KG1 (cell line): Measurements from ENCODE around the gene SRSF1.

Experiments used
- DNase-seq: peaks from one replicate; lab custom pipeline; 2025; lab: John Stamatoyannopoulos, UW

Gene SRSF1

DNA sequence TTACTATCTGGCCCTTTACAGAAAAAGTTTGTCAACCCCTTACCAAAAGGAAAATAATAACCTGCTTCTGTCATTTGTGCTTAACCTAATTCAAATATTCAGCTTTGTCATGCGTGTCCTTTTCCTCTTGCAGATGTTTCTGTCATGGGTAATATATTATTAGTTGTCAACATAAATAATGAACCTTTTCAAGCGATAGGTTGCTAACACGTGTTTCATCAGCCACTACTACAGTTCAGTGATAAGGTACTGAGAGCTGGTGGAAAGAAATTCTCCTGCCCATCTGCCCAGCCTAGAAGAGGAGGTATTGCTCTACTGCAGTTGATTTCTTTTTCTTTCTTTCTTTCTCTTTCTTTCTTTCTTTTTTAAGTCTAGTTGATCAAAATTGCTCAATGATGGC is 12.0 kb upstream of the SRSF1 start:
- DNase-seq: no peak

DNA sequence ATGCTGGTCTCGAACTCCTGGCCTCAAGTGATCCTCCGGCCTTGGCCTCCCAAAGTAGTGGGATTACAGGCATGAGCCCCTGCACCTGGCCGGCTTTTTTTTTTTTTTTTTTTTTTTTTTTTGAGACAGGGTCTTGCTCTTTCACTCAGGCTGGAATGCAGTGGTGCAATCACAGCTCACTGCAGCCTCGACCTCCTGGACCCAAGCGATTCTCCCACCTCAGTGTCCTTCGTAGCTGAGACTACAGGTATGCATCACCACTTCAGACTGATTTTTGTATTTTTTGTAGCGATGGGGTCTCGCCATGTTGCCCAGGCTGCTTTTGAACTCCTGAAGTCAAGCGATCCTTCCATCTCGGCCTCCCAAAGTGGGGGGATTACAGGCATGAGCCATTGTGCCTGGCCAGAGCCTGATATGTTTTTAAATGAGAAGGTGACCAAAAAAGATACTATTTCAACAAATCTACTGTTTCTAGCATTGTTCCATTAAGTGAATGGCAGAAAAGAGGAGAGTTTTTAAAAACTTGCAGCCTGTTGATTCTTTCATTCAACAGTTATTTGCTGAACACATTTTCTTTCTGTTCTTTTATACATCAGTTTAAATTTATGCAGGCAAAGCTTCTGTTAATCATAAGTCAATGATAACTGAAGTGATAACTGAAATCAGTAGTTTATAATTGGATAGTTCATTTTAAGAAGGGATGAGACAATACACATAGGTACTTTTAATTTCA is 3.2 kb upstream of the SRSF1 start:
- no peak for DNase-seq

DNA sequence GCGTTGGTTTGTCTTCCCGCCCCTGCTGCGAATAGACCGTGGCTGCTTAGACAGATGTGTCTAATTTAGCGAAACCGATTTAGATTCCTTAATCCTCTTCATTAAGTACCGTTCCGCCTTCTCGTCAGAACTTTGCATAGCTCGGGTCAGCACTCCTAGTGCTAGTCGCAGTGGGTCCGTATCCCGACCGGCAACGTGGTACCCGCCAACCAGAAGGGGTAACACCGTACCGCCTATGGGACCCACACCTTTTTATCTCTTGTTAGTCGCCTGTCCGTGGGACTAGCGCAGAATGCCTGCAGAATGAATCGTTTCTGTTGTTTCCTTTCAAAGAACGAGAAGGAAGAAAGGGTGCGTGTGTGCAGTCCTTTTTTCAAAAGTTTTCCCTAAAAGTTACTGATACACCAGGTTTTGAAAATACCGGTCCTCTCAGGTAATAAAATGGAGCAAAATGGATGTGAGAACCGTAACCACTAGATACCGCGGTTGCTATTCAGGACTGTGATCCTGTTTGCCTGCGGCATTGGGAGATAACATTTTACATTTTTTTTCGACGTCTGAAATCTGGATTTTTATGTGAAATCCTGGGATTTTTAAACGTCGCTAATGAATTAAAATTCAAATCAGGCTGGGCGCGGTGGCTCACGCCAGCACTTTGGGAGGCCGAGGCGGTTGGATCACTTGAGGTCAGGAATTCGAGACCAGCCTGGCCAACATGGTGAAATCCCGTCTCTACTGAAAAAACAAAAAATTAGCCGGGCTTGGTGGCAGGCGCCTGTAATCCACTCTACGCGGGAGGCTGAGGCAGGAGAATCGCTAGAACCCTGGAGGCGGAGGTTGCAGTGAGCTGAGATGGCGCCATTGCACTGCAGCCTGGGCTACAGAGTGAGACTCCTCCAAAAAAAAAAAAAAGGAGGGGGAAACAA is 998 bp upstream of the SRSF1 start:
- DNase-seq: no peak

DNA sequence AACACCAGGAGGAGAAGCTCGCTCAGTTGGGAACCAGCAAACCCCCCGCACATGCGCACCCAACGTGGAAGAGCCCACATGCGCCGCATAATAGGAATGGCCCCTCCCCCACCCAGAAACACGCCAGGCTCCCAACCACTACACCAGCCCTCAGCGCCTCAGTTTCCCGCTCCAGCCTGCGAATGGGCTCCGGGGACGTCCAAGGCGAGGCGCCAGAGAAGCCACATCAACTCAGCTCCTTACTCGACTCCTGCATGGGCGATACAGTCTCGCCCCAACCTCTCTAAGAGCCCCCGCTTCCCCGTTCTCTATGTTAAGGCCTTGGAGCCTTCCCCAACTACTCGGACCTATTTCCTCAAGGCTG is 504 bp downstream of the SRSF1 start:
- DNase-seq: peak; percentile 44

DNA sequence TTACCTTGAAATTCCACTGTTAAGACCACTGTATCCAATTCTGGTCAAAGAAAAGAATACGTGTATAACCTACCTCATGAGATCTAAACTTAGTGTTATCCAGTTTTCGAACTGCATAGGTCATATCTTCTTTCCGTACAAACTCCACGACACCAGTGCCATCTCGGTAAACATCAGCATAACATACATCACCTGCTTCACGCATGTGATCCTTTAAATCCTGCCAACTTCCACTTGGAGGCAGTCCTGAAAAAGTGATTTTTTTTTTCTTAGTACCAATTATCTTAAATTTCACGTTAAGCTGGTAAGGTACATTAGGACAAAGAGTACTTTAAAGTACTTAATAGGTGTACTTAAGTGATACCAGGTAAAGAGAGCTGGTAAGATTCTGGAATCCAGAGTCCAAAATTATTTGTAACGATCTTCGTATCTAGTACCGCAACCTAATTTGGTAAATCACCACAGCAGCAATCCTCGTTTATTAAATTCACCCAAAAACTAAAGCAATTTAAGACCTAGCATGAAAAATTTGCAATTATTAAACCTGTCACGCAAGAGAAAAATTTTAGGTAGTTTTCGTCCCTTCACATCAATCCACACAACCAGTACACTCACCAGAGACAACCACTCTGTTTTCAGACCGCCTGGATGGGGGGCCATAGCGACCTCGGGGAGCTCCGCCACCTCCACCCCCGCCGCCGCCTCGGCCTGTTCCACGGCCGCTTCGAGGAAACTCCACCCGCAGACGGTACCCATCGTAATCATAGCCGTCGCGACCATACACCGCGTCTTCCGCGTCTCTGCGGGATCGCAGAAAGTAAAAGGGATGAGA is 1.1 kb downstream of the SRSF1 start:
- DNase-seq: no peak

DNA sequence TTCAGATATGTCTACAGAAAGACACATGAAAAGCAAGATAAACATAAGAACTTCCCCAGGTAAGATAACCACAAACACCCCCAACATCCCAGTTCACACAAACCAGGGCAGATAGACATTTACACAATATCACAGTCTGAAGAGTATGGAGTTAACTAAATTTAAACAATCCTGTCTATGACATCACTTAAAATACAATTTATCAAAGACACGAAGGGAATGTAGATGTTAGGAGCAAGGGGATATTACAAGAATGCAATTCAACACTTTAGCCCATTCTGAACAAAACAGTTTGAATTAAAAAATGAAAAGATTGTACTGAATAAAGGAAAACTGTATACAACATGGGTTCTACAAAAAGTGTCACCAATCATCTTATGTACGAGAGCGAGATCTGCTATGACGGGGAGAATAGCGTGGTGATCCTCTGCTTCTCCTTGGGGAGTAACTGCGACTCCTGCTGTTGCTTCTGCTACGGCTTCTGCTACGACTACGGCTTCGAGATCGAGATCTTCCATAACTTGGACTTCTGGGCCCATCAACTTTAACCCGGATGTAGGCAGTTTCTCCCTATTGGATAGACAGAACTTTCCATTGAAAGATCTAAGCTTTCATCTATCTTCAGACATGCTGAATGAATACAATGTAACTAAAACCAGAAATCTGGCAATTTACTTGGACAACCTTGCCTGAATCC is 1.9 kb downstream of the SRSF1 start:
- DNase-seq: no peak

DNA sequence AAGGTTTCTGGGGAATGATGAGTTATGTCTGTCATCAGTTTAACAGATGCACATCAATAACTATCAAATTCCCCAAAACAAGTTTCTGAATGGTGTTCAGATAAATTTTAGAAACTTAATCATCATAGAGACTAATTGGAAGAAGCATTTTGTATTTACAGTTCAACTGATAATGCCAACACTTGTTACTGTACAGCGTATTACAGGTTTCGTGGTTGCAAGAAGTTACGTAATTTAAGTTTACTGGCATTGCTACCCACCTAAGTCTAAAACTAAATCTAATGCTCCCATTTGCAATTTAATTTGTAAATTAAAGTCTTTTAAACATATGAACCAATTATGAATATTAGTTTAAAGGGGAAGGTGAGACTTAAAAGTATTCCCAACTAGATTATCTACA is 3.0 kb downstream of the SRSF1 start:
- DNase-seq: no peak

DNA sequence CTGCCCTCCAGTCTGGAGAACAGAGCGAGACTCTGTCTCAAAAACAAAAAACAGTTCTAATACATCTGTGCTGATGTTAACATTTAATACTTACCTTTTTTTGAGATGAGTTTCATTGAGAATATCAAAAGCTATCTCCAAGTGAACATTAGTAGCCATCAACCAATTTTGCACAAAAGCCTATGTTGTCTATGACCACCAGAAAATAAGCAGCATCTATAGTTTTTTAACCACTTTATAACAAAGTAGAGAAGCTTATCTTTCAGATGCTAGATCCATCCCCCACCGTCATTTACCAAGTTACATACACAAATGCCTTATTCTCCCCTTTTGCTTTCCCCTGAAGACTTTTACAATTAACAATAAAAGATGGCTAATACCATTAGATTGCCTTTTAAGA is 4.1 kb downstream of the SRSF1 start:
- DNase-seq: no peak

DNA sequence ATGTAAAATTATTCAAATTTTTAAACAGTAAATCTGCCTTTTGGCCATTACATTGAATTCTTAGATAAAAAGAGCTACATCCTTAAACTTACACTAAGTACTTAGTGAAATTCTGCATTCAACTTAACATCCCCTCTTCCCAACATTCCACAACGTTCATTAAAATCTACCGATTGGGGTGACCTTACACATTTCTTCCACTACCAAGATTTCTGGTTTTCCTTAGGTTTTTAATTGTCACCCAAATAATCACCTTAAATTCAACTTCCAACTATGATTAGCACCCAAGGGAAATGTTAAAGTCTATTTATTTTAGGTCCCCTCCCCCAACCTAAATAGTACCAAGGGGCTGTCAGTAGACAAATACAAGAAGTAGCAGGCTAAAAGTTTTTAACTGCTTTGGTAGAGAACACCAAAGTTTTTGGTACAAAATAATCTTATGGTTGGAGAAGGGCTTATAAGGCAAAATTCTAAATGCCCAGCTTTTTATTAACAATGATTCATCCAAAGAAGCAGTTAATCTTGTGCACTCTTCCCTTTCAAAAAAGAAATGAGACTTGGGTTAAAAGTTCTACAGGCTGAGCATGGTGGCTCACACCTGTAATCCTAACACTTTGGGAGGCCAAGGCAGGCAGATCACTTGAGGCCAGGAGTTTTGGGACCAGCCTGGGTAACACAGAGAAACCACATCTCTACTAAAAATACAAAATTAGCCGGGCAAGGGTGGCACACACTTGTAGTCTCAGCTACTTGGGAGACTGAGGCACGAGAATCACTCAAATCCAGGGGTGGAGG is 4.7 kb downstream of the SRSF1 start:
- no peak for DNase-seq

DNA sequence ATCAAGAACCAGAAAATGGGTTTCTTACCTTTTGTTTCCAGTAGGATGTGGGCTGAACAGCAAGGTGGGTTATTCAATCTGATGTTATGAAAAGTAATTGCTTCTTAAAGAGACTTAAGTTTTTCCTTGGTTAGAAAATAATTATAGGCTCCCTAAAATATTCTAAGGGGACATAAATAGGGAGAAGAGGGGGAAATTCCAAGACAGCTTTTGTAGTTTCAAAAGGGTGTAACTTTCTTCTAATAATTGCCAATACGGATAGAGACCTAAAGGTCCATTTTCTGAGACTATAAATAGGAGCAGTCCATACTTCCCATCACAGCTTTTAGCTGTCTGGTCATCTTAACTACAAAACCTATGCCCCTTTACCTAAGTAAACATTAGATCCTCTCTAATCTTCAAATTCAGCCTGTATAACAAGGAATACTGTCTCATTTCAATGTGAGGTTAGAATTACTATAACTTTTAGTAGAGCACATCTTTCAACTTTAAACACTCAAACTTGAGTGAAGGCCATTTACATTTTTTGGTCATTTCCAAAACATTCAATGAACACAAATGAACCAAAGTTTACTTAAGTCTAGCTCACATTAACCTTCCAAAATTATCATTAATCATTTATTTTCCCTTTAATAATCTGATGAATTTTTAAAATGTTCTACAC is 5.5 kb downstream of the SRSF1 start:
- no peak for DNase-seq

DNA sequence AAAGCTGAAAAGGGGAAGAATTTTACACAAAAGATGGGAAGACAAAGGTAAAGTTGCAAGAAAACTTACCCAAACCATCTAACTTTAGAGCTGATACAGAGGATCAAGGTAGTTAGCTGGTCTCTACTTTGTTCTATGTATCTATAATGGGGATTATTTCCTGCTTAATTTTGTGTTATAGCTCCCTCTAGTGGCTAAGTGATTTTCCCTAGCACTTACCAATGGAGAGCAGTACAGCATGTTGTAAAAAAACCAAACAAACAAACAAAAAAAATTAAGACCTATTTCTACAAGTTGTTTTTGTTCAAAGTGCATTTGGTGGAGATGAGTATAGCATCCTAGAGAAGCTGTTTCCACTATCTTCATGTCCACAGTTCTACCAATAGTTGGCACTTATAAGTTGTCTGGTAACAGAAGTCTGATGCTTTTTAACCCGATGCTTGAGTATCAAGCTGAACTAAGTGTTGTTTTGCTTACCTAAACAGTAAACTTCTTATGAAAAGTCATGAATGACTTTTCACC is 7.5 kb downstream of the SRSF1 start:
- DNase-seq: peak; percentile 66

DNA sequence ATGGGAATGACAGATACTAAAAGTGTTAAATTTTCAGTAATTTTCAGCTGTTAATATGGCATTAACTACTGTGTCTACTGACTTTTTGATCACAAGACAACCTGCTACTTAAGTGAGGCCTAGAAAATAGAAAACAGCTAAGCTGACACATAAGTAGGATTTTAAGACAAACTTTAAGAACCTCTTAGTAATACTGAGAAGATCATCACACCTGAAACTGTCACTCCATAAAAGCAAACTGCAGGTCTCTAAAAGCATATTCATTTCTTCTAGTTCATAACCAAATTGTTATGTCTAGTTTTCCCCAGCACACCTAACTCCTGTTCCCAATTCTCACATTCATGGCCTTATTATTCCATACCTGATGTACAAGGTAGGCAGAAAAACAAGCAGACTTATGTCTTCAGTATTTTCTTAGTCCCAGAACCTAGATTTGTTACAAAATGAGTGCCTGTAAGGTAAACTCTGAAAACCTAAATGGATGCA is 8.0 kb downstream of the SRSF1 start:
- no peak for DNase-seq

DNA sequence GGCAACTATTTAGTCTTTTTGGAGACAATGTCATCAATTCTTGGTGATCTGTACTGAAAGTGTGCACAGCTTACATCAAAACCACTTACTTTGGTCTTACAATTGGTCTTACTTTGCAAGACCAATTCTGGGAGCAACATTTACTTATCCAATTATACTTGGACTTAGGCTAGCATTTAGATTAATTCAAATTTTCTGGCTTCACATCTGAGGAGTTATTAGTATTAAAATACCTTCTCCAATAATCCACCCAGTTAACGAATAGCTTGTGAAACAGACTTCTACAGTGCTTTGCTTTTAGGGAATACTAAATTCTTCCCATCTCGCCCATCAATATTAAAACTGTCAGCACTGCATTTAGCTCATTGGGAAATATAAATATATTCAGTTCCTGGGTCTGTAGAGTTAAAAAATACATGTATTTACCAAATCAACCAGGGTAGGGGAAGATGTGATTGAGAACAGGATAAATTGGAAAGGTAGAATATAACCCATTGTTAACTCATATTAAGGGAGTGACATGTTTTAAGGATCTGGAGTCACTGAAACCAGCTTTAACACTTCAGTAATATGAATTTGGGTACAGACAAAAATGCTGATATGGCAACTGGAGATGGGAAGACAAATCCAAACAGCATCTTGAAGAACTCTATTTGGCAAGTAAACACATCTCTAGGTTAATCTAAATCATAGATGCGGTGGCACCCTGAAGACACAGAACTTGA is 9.8 kb downstream of the SRSF1 start:
- no peak for DNase-seq

DNA sequence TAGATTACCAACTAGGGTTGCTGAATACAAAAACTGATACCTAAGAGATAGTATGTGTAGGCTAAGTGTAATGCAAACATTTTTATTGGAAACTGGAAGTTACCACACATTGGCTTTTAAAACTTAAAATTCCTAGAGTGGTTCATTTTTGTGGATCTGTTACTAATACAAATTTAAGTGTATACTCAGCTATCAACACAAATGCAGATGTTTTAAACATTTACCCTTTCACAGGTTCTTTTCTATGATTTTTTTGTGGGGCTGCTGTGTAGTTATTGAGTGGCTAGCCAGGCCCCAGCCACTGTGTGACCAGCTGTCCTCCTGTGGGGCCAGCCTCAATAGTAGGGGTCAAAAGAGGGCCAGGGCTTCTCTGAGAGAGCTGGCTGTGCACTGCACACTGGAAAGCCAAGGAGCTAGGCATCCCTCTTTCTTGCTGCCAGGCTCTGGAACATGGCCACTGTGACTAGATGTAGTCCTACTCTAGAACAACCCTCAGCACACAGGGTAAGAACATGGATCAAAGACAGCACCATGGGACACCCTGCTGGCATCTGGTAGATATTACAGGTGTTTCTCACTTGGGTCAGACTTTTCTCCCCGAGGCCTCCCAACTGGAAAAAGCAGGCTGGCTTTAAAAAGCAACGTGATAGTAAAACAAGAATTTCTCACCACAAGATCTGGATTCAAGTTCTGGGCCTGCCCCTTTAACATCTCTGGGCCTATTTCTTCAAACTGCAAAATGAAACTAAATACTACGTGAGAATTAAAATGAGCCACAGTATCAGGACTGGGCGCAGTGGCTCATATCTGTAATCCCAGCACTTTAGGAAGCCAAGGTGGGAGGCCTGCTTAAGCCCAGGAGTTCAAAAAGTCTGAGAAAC is 11.7 kb downstream of the SRSF1 start:
- no peak for DNase-seq

DNA sequence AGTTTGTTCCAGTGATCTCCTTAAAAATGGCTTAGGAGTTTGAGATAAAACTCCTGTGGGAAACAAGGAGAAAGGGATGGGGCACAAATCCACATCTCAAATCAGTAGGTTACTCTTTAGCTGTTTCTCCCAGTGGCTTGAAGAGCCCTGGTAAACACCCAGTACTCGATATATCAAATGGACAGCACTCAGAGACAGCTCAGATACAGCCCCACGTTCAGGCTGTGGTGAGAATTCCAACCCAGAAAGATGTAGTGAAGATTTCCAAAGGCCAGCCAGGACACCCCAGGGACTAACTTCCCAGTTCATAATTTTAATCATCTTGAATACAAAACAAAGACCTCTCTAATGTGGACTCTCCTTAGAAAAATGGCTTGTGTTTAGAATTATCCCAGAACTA is 12.6 kb downstream of the SRSF1 start:
- DNase-seq: no peak

DNA sequence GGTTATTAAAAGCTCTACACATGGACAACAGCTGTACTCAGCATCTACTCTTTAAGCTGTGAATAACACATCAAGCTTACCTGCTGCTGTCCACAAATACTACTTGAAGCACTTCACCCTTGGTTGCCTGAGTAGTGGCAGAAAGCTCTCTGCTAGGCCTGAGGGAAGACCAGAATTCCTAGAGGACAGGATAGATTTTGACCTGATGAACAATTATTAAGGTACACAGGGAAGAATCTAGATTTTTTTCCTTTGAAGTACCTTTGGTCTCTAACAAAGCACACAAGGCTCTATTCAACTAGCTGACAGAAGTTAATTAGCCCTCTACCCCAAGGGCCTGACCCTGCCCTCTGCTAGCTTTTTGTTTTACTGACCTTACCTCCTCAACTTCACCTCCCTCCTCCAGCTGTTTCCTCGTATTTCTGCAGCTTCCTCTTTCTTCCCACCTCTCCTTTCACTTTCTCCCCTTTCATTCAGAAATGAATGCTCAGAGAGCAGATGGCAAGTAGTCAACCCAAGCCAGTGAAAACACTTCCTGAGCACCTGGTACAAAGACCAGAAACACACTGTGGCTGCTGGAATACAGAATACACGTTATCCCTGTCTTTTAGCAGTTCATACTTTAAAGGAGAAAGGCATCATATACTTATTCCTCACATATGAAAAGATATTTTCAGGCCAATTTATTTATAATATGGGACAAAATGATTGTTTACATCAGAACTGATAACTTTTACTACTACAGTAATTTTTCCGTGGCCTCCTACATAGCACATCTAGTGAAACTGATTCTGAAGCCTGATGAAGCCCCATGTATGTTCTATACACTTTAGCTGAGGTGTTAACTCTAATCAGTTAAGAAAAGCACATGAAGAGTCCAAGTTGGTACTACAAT is 13.3 kb downstream of the SRSF1 start:
- DNase-seq: no peak

DNA sequence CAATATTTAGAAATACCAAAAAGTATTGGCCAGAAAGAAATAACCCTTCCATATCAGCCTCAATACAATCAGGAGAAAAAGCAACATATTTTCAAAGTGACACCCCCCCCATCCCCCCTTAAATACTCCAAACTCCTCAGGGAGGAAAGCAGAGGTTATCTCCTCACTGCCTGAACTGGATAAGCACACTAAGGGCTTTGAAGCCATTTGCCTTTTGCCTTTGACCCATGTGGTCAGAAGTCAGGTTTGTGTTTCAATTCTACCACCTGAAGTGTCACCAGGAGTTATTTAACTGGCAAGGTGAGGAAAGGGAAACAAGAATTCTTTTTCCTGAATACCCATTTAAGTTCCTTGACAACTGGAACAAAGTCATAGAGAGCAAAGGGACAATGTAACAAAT is 15.5 kb downstream of the SRSF1 start:
- DNase-seq: no peak
